Left kidney (tissue), 2 donors: ENCODE measurements around the gene ZNF451. TPM values are rescaled to one million over a fixed set of nuclear protein-coding genes. Genes with fewer than 3 reads are reported as not detected.

Experiments used
- DNase-seq: peaks from one replicate; pipeline ENCODE4 v3.0.0-alpha.2; 2013
- polyA plus RNA-seq: library from polyadenylated mRNA; unstranded; fragments of 120-200 nt; gene quantifications from one replicate; pipeline ENCODE4 v1.2.1, GENCODE V29; 2013; ENCODE audit not compliant: insufficient read length

Gene ZNF451
- polyA plus RNA-seq, 1 donor, result 49.8 TPM

DNA sequence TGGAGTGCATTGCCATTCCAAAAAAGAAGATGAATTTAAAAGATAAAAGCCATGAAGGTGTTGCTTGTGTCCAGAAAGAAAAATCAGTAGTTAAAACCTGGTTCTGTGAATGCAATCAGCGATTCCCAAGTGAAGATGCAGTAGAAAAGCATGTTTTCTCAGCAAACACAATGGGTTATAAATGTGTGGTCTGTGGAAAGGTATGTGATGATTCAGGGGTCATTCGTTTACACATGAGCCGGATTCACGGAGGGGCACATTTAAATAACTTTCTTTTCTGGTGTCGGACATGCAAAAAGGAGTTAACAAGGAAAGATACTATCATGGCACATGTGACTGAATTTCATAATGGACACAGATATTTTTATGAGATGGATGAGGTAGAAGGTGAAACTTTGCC, 57.4 kb downstream of the ZNF451 start:
- no peak for DNase-seq

DNA sequence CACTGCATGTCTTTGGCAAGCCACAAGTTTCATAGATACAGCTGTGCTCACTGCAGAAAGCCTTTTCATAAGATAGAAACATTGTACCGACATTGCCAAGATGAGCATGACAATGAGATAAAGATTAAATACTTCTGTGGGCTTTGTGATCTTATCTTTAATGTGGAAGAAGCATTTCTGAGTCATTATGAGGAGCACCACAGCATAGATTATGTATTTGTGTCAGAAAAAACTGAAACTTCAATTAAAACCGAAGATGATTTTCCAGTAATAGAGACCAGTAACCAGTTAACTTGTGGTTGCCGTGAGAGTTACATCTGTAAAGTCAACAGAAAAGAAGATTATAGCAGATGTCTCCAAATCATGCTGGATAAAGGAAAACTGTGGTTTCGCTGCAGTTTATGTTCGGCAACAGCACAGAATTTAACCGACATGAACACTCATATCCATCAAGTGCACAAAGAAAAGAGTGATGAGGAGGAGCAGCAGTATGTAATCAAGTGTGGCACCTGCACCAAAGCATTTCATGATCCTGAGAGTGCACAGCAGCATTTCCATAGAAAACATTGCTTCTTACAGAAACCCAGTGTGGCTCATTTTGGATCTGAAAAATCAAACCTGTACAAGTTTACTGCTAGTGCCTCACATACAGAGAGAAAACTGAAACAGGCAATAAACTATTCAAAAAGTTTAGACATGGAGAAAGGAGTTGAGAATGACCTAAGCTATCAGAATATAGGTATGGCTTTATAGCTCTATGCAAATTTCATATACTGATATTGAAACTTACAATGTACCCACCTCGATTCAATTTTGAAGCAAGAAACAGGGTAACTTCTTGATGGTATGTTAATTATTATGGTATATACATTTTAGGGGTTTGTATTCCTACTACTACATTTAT, 58.2 kb downstream of the ZNF451 start:
- DNase-seq, result no peak

DNA sequence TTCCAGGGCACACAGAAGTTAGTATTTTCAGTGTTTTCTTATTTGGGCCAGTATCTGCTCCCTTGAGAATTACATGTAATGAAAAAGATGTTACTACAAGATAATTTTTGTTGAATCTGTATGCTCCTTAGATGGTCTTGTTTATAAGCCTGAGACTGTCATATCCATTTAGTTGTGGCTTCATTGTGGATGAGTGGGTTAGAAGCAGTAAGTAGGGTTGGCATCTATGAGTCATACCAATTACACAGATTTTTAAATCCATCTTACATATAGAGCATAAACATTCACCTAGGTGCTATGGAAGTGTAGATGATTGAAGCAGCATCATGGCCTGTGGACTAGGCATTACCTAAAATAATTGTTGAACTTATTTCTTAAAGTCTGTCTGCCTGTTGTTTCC, 68.7 kb downstream of the ZNF451 start:
- DNase-seq, result no peak

DNA sequence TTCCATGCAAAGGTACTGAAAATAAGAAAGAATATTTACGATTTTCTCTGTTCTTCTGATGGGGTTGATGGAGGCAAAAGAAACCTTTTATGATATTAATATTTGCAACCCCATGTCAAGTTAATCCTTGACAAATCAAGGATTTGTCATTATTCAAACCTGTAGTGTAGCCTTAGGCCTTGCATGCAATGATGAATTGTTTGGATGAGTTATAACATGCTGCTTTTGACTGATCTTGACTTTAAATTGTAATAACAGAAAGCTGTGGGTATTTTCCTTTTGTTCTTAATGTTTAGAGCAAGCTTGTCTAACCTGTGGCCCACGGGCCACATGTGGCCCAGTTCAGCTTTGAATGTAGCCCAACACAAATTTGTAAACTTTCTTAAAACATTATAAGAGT, 69.1 kb downstream of the ZNF451 start:
- no peak for DNase-seq

DNA sequence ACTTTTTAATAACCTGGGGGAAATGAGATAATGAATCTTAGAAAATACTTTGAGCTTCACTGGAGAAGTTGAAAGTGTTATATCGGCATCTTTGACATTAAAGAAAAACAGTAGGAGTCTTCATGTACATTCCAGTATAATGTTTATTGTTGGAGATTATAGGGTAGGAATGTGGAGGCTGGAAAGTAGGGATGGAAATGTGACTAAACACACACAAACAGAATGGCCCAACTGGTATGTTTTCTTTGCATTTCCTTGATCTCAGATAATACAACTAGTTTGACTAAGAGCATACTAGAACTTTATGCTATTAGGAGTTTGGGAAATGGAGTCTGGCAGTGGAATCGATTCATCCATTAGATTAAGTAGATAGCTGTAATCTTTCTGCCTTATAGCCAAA, 72.0 kb downstream of the ZNF451 start:
- no peak for DNase-seq

DNA sequence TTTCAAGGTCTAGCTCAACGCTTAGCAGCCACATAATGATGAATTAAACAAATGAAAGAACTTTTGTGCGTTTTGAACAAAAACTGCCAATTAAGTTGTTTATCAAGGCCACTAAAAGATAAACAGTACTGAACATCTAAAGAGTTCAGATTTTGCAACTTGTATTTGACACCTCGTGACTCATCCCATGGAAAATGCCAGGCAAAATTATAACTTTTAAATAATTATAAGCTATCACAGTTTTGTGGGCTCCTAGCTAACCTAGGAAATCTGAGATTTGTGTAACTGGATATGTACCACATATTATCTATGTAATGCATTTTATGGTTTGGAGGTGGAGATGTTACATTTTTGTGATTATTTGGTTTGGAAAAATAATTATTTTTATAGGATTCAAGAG, 72.5 kb downstream of the ZNF451 start:
- no peak for DNase-seq

DNA sequence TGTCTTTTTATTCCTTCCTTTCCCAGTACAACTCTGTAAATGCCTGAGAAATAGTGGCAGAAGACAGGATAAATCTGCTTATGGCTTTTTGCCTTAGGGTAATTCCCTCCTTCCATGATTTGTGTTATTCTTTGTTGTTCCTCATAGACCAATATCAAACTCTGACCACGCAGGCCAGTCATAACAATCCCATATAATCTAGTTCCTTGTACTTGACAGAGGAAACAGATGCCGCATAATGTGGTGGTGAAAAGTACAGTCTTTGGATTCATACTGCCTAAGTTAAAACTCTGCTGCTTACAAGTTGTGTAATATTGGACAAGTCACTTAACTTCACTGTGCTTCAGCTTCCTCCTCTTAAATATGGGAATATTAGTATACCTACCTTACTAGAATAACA, 74.0 kb downstream of the ZNF451 start:
- DNase-seq, result no peak

DNA sequence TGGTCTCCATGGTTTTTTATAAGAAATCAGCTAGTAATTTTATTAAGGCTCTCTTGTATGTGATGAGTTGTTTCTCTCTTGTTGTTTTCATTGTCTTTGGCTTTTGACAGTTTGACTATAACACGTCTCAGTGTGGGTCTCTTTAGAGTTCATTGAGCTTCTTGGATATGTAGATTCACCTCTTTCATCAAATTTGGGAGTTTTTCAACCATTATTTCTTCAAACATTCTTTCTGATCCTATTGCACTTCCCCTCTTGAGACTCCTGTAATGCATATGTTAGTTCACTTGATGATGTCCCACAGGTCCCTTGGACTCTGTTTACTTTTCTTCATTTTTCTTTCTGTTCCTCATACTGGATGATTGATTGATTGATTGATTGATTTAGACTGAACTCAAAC, 75.1 kb downstream of the ZNF451 start:
- no peak for DNase-seq

DNA sequence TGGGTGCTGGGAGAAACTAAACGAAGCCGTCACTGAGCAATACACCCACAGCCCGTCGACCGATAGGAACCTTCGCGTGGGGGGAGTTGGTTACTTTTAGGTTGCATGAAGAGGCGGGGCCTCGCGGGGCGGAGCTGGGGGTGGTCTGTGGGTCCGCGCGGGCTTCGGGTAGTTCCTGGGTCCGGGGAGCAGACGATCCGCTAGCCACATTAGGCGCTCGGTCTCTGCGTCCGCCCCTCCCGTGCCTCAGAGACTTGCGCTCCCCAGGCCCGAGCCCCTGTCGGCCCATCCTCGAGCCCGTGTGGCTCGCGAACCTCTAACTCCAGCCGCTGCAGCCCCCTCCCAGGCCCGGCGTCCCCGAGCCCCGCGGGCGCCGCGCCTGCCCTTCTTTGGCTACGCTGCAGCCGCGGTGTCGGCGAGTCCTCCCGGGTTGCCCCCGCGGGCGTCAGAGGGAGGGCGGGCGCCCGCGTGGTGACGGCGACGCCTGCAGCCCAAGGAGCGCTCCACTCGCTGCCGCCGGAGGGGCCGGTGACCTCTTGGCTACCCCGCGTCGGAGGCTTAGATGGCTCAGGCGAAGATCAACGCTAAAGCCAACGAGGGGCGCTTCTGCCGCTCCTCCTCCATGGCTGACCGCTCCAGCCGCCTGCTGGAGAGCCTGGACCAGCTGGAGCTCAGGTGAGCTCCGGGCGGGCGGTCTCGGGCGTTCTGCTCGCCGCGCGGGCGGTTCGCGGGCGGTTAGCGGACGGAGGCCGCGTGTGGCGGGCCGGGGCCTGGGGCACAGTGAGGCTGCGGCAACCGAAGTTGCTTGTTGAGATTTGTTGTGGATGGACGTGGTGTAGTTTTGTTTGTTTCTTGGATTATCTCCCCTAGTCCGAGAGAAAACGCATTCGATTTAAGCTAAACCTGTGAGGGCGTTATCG, 82.4 kb downstream of the ZNF451 start, which contains the start of gene BAG2:
TSS of gene BAG2 (plus strand) at position 191 of the 920 bp plus-strand sequence. CDS start at position 563, 372 bp downstream.
- DNase-seq, result peak; percentile 72

DNA sequence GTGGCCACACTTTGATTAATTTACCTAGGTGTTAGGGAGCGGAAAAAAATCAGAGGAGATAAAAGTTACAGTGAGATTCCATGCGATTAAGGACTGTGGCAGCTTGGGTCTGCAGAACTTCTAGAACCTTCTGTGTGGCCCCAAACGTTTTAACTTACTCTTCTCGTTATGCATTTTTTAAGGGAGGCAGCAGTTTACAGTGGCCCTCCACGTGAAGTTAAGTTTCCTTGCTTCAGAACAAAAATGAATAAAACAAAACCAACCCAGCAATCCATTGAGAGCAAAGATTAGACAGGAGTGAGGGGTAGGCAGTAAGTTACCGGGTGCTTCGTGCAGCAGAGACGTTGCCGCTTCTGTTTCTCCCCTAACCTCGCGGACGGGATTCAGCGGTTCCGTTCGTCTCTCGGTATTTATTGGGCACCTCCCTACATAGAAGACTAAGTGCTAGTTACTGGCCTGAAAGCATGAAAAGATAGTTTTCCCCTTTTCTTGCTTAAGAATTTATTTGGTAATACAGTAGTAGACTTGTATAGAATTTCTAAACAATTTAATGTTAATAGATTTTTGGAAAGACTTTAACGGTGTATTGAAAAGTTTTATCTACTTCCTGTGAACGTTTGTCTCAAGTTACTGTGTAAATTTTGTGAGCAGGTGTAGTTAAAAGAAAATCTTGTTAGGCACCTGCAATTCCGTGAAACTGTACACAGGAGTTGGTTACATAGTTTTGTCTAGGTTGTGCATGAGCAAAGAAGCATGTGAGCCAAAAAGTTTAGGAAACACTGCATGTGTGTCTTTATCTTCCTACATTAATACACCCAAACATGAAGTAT, 83.3 kb downstream of the ZNF451 start:
- peak; percentile 26 for DNase-seq

DNA sequence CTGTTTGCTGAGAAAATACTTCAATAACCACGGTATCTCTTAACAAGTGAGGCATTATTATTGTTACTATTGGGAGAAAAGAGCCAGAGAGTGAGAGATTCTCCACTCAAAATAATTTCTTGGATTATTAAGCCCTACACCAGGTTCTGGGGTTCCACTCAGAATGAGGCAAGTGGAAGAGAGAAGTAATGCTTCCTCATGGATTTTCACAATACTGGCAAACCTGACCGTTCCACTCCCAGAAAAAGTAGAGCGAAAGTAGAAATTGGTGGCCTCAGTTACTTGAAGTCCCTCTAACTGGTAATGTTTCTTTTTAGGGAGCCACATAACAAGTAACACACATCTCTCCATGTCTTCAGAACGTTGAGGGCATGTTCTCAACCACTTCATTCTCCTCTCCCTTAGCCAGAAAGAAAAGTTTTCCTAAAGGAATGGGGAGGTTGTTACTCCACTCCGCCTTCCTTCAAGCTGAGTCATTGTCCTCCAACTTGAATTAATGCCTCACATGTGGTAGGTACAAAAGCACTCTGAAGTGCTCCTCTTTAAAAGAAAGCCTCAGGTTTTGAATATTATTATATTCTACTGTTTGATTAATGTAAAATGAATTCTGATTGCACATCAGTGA, 84.0 kb downstream of the ZNF451 start:
- no peak for DNase-seq

DNA sequence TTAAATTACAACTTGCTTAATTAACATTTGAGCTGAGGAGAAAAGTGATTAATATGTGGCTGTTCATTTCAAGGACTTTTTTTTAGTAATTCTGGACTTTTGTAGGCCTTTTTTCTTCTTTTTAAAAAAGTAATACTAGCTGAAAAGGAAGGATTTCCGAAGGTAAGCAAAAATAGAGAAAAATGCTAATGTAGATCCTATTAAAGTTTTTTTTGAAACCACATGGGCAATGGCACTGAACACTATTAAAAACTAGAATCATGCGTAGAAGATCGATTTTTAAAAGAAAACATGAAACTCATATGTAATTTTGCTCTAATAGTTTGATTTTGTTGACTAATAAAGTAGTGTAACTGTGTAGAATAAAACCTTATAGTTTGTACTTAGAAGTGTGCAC, 84.5 kb downstream of the ZNF451 start:
- DNase-seq, result no peak

DNA sequence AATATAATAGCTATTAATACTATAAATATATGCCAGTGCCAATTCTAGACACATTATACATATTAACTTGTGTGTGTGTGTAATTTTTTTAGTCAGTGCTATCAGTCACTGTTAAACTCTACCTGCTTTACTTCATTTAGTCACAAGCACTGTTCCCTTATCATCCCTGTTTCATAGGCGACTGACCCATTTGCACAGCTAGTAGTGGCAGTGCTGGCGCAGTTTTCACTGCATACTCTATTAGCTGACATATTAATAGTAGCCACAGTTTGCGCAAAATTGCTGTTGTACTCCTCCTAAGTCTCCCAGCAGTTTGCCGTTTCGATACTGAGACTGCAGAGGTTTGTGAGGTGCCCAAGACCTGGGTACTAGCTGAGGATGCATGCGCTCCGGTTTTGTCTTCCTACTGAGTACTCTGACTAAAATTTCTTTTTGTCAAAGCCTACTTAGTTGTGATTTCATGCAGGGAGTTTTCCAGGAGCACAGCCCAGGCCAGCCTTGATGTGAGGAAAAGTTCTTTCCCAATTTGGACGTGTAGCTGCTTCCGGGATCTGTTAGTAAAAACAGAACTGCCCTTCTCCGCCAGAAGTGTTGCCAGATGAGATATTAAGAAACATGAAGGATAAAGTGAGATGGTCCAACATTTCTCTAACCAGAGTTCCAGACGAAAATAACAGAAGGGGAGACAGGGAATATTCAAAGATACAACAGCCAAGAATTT, 87.7 kb downstream of the ZNF451 start:
- DNase-seq, result no peak

DNA sequence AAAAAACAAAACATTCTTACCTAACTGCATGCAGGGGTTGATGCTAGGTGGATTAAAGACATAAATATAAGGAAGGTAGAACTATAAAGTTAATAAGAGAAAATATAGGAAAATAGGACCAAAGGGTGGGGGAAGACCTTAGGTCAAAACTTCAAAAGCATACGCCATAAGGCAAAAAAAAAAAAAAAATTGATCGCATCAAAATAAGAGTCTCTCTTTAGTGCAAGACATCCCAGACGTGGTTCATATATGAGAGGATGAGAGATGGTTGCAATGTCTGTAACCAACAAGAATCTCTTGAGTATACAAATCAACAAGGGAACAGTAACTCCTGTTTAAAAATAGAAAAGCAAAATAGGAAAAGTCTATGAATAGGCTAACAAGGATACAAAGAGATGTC, 90.6 kb downstream of the ZNF451 start:
- DNase-seq, result no peak

DNA sequence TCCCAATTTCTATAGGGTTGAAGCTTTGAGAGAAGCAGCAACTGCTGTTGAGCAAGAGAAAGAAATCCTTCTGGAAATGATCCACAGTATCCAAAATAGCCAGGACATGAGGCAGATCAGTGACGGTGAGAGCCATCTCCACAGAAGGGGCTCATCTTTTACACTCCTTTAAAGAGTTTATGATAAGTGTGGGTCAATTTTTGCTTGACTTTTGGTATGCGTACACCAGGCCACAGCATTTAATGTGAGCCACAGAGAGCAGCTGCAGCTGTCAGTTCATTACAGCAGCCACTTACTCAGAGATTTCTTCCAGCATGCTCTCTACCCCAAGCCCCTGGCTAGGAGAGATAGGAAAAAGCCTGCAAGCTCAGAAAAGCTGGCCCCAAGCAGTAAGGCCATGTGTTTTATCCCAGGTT, 92.0 kb downstream of the ZNF451 start:
- no peak for DNase-seq

DNA sequence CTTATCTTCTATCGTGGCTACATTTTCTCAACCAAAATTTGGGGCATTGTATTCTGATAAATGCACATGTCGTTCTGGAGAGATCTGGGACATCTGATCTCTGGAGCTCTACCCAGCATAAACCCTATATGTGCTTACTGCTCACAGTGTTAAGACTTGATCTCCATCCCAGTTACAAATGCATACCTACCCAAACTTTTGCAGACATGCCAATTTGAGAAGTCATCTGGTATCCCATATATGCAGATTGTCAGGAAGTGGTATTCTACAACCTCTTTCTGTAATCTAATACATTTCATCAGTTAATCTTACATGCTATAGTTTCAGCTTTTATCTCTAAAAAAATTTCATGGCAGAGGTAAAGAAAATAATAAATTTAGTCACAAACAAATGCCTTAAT, 93.3 kb downstream of the ZNF451 start:
- DNase-seq, result no peak

DNA sequence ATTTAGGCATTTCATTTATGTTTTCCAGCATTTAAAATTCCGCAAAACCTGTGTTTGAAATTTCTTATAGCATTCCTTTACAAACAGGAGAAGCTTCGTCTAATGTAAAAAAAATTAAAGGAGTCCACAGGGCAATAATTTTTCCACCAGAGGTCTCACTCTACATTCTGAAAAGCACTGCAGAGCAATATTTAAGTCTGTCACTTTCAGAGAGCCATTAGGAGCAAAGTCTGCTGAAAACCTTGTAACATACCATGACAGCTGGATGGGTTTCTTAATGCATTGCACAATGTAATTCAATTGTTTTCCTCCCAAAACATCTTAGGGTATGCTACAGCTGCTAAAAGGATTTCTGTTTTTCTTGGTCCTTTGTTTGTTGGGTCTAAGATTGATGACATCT, 100.2 kb downstream of the ZNF451 start:
- DNase-seq, result no peak

DNA sequence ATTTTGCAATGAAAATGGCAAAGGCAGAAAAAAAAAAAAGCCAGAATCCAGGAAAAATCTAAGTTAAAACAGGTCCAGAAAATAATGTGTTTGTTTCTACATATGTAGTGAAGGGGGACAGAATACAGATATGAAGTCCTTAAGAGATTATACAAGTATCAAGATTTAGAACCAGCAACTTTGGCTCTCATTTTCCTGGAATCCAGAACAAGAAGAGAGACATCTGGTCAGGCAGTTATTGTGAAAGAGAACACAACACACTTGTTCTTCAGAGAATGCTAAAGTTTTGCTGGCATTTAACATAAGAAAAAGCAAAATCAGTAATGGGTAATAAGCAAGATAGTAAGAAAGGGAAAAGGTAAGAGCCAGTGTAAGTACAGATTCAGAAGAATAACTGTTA, 103.2 kb downstream of the ZNF451 start:
- DNase-seq, result no peak

DNA sequence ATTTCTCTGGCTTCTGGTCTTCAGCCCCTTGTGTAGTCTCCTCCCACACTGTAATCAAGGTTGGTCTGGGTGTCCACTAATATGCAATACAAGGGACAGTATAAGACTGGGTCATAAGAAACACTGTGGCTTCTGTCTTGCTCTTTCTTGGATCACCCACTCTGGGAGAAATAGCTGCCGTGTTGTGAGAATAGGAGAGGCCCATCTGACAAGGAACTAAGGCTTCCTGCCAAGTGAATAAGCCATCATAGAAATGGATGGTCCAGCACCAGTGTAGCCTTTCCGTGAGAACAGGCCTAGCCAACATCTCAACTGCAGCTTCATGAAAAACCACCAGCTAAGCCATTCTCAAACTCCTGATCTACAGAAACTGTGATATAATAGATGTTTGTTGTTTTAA, 105.5 kb downstream of the ZNF451 start:
- no peak for DNase-seq

DNA sequence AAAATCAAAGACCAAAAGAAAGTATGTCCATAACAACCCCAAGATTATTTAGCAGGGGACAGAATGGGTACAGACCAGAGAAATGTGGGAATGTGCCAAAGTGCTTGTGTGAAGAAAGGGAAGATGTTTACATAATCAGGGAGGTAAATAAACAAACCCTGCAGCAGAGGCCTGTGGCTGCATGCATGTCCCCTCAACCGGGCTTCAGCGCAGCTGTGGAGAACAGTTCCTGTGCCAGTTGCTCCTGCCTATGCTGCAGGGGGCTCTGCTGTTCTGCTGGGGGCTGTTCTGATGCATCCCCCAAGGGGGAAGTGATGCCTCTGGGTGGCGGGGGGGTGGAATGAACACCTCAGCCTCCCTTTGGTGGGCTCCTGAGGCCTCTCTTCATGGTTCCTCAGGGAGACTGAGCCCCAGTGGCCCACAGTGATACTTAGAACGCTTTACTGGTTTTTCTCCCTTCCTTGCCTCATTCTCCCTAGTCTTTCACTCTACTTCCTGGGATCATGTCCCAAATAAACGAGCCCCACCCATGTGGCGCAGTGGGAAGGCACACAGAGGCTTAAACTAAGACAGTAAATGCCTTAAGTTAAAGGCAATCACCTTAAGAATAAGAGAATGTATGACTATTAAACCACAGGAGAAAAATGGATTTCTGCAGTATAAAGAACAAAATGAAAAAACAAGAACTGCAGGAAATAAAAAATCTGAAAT, 109.1 kb downstream of the ZNF451 start:
- no peak for DNase-seq
